Activated naive CD8-positive, alpha-beta T cell treated with anti-CD3 and anti-CD28 coated beads, Interleukin-2, amount 10 ng/mL, durations not matched to agents 7 days and 5 days (primary cell): ENCODE results near the gene DDB1. TPM values are rescaled to one million over a fixed set of nuclear protein-coding genes. Genes with fewer than 3 reads are reported as not detected.

Experiments
- ATAC-seq: fragments of 150-1000 bp; cut with Tn5 transposase; one replicate; pipeline ENCODE4 v1.10.0; 2021; ENCODE audit warnings: low read depth, moderate library complexity
- POLR2A ChIA-PET: fragments of 350-600 bp; sonication (Branson Sonifier 250); formaldehyde crosslinking; loops from one replicate; lab custom pipeline; 2021; ENCODE audit warnings: antibody characterized with exemption; lab: Charles Lee
- DNase-seq: peaks from one replicate; pipeline ENCODE4 v3.0.0; 2021
- H3K27ac Mint-ChIP-seq: one replicate; pipeline ENCODE4 v1.8.0; 2022; ENCODE audit warnings: mild to moderate bottlenecking, mixed read lengths
- H3K27me3 Mint-ChIP-seq: one replicate; pipeline ENCODE4 v1.8.0; 2022; ENCODE audit warnings: mild to moderate bottlenecking, moderate library complexity, mixed read lengths
- H3K36me3 Mint-ChIP-seq: one replicate; pipeline ENCODE4 v1.8.0; 2021; ENCODE audit warnings: mild to moderate bottlenecking, mixed read lengths
- H3K4me1 Mint-ChIP-seq: one replicate; pipeline ENCODE4 v1.8.0; 2021; ENCODE audit warnings: mixed read lengths
- H3K4me3 Mint-ChIP-seq: one replicate; pipeline ENCODE4 v1.8.0; 2022; ENCODE audit warnings: mild to moderate bottlenecking, moderate library complexity, mixed read lengths
- H3K9me3 Mint-ChIP-seq: one replicate; pipeline ENCODE4 v1.8.0; 2021; ENCODE audit warnings: mixed read lengths
- total RNA-seq, 2 experiments: library from RNA; stranded (reverse); gene quantifications; one replicate each; pipeline ENCODE4 v1.2.3, GENCODE V29; 2021

DDB1 gene
- total RNA-seq, 2 experiments from 2014 or later = 168 to 181 TPM

- POLR2A ChIA-PET = interaction anchor here (1.0 to 2.4 kb wide), 10 partner anchors 13 to 135 kb away, joined by 3 to 11 read pairs (median 5); partner anchors contain the start of genes CPSF7, CYB561A3, DDB1 and SDHAF2
- peaks cover 6% of the 10 kb centered on the region for H3K36me3 Mint-ChIP-seq
- peak; percentile 85 for DNase-seq
Measured at GRCh38 chr11:61294717-61295595, 37.9 kb downstream of the DDB1 start, which contains the start of gene VWCE. Gene VWCE, minus strand, starts transcription at chr11:61295316. Its CDS starts 279 bp downstream, at chr11:61295037.

DNA sequence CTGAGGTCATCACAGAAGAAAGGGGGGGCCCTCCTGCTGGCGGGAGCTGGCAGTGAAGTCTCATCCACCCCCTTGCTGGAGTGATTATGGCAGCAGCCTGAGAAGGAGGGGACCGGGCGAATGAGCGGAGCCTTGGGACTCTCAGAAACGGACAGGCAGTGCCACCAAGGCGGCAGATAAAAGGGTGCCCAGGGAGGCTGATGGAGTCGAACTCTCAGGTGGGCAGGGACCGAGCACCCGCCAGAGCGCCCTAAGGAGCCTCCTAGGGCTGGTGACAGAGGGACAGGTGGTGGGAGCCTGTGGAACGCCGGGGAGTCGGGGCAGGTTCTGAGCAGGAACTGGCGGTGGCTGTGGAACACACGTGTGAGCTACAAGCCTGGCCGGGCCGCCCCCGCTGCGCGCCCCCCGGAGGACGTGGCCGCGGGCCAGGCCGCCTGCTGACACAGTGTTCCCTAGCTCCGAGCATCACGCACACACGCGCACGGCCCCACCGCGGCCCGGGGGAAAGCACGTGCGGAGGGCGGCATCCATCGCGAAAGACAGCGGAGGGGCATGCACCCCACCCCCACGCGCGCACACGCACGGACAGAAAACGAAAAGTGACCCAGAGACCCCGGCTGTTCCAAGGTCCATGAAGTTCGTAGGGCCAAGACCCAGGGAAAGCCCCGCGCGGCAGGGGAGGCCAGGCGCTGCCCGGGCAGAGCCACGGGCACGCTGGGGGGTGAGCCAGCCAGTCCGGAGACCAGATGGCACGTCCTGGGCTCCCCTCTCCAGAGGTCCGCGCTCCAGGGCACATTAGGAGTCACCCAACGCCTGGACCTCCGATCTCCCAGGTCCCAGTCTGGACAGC is 38.8 kb downstream of the DDB1 start:
- POLR2A ChIA-PET = interaction anchor here (1.0 to 2.4 kb wide), 7 partner anchors 17 to 136 kb away, joined by 3 to 11 read pairs (median 6); partner anchors contain the start of genes CPSF7, CYB561A3, DDB1 and SDHAF2
- H3K4me1 Mint-ChIP-seq = peaks cover 33% of the 10 kb centered on the region
- DNase-seq = peak; percentile 73

More at GRCh38 chr11:61294717-61295595, 37.9 kb downstream of the DDB1 start, which contains the start of gene VWCE:
- Mint-ChIP-seq H3K4me1 (peaks cover 37% of the 10 kb centered on the region), H3K4me3 (peak within 1 kb of the TSS; percentile 85), H3K27me3 (no peaks in the 10 kb centered on the region), H3K9me3 (no peaks in the 10 kb centered on the region), H3K27ac (peak within 1 kb of the TSS; percentile 81)
- ATAC-seq = peak; percentile 85

GRCh38 chr11:61292356-61292755 is 40.5 kb downstream of the DDB1 start:
- DNase-seq = no peak
- peak overlapping the region; percentile 19 for H3K4me3 Mint-ChIP-seq
- POLR2A ChIA-PET = no interaction called here
- no peaks in the 10 kb centered on the region for H3K27me3 Mint-ChIP-seq
- H3K4me1 Mint-ChIP-seq = peaks cover 16% of the 10 kb centered on the region
- no peak for ATAC-seq
- H3K36me3 Mint-ChIP-seq = peaks cover 2% of the 10 kb centered on the region
- no peaks in the 10 kb centered on the region for H3K9me3 Mint-ChIP-seq
- H3K27ac Mint-ChIP-seq = no peak overlapping the region

More for the DNA sequence above, 38.8 kb downstream of the DDB1 start:
- peak; percentile 62 for ATAC-seq
- Mint-ChIP-seq H3K27me3 (no peaks in the 10 kb centered on the region), H3K27ac (peak overlapping the region; percentile 81), H3K9me3 (no peaks in the 10 kb centered on the region), H3K4me3 (peak overlapping the region; percentile 85), H3K36me3 (peaks cover 4% of the 10 kb centered on the region)

DNA sequence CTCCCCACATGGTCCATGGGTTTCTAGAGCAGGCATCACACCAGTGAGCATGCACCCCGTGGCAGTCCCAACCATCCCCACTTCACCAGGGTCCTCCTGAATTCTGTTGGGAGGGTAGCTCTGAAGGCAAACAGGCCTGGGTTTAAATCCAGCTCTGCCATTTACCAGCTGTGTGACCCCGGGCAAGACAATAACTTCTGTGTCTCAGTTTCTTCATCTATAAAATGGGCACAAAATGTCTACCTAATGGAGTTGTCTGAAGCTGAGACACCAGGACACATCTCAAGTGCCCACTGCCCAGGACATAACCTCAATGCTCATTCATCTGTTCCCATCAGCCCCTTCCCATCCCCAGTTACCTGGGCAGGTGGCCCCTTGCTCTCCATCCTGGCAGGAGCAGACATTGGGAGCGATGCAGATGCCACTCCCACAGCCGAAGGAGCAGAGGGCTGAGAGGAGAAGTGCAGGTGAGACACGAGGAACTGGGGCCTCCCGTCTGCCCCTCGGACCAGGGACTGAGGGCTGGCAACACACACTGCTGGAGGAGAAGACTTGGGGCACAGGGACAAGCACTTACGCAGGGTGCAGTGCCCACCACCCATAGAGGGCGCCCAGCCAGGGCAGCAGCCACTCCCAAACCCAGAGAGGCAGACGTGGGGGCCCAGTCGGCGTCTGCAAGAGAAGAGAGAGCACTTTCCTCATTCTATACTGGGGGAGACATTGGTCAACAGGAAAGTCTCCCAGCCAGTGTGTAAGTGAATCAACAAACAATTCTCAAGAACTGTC is 41.8 kb downstream of the DDB1 start:
- POLR2A ChIA-PET = no interaction called here
- no peak overlapping the region for H3K4me3 Mint-ChIP-seq
- H3K27me3 Mint-ChIP-seq = no peaks in the 10 kb centered on the region
- H3K9me3 Mint-ChIP-seq = no peaks in the 10 kb centered on the region
- no peak overlapping the region for H3K27ac Mint-ChIP-seq
- no peak for DNase-seq
- H3K4me1 Mint-ChIP-seq = peaks cover 10% of the 10 kb centered on the region
- no peaks in the 10 kb centered on the region for H3K36me3 Mint-ChIP-seq
- no peak for ATAC-seq

DNA sequence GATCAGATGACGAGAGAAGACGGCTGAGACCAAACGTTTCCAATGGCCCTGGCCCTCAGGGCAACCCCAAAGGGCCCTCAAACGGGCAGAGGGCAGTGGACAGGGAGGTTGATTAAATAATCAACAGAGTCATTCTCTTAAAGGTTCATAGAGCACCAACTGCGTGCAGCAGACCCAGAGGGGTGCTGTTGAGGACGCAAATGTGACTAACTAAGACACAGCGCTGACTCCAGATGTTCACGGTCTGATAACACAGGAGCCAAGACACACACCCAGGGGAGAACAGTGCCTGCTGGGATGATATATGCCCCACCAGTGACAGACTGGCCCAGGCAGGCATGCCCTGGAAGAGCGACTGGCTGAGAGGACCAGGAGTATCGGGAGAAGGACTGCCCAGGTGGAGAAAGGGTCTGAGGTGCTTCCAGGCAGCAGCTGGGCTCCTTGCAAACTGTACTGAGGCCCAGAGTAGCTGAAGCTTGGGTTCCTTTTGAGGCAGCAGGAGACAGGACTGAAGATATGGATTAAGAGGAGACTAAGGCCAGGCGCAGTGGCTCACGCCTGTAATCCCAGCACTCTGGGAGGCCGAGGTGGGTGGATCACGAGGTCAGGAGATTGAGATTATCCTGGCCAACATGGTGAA is 45.4 kb downstream of the DDB1 start:
- H3K36me3 Mint-ChIP-seq = peaks cover 5% of the 10 kb centered on the region
- POLR2A ChIA-PET = no interaction called here
- no peak for DNase-seq
- ATAC-seq = no peak
- H3K27me3 Mint-ChIP-seq = no peaks in the 10 kb centered on the region
- H3K27ac Mint-ChIP-seq = no peak overlapping the region
- no peaks in the 10 kb centered on the region for H3K4me1 Mint-ChIP-seq
- no peaks in the 10 kb centered on the region for H3K9me3 Mint-ChIP-seq
- no peak overlapping the region for H3K4me3 Mint-ChIP-seq

- ATAC-seq (no peak), DNase-seq (no peak)
- no peaks in the 10 kb centered on the region for H3K9me3 Mint-ChIP-seq
- no peaks in the 10 kb centered on the region for H3K4me1 Mint-ChIP-seq
- H3K36me3 Mint-ChIP-seq = peaks cover 7% of the 10 kb centered on the region
- H3K27ac Mint-ChIP-seq = no peak overlapping the region
- POLR2A ChIA-PET = no interaction called here
- H3K27me3 Mint-ChIP-seq = no peaks in the 10 kb centered on the region
- no peak overlapping the region for H3K4me3 Mint-ChIP-seq
Measured at GRCh38 chr11:61283613-61284012, 49.3 kb downstream of the DDB1 start.

- Mint-ChIP-seq H3K27ac (no peak overlapping the region), H3K4me3 (no peak overlapping the region), H3K27me3 (no peaks in the 10 kb centered on the region), H3K36me3 (peaks cover 7% of the 10 kb centered on the region), H3K4me1 (no peaks in the 10 kb centered on the region), H3K9me3 (no peaks in the 10 kb centered on the region)
- POLR2A ChIA-PET = no interaction called here
- DNase-seq (no peak), ATAC-seq (peak; percentile 44)
Measured at GRCh38 chr11:61281581-61282250, 51.2 kb downstream of the DDB1 start.

- POLR2A ChIA-PET = no interaction called here
- DNase-seq (no peak), ATAC-seq (no peak)
- Mint-ChIP-seq H3K27ac (no peak overlapping the region), H3K4me1 (no peaks in the 10 kb centered on the region), H3K36me3 (peaks cover 7% of the 10 kb centered on the region), H3K9me3 (no peaks in the 10 kb centered on the region), H3K4me3 (no peak overlapping the region), H3K27me3 (no peaks in the 10 kb centered on the region)
Measured at GRCh38 chr11:61280883-61281580, 51.9 kb downstream of the DDB1 start.

GRCh38 chr11:61279934-61280659 is 52.8 kb downstream of the DDB1 start:
- DNase-seq = no peak
- no peaks in the 10 kb centered on the region for H3K27me3 Mint-ChIP-seq
- H3K9me3 Mint-ChIP-seq = no peaks in the 10 kb centered on the region
- ATAC-seq = no peak
- H3K4me1 Mint-ChIP-seq = no peaks in the 10 kb centered on the region
- peaks cover 5% of the 10 kb centered on the region for H3K36me3 Mint-ChIP-seq
- no peak overlapping the region for H3K4me3 Mint-ChIP-seq
- POLR2A ChIA-PET = no interaction called here
- H3K27ac Mint-ChIP-seq = no peak overlapping the region

DNA sequence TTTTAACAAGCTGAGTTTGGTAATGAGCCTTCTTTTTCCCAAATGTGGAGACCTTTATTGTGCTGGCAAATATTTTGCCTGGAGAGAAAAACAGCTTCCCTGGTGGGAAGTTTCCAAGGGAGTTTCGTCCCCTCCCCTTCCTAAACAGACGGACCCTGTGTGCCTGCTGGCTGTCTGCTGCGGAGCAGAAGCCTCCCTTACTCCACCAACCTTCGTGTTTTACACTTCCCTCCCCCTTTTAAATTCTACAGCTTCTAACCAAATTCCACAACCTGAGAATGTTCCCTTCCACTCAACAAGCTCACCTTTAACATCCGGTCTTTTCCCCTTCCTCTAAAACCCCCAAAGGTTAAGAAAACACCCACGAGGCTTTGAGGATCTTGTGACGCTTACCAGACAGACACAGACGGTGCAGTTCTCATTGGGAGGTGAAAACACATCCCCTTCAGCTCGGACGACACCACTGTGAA is 54.9 kb downstream of the DDB1 start:
- H3K36me3 Mint-ChIP-seq = peaks cover 2% of the 10 kb centered on the region
- no peak for ATAC-seq
- no peaks in the 10 kb centered on the region for H3K4me1 Mint-ChIP-seq
- H3K27me3 Mint-ChIP-seq = no peaks in the 10 kb centered on the region
- POLR2A ChIA-PET = no interaction called here
- H3K4me3 Mint-ChIP-seq = no peak overlapping the region
- DNase-seq = no peak
- no peaks in the 10 kb centered on the region for H3K9me3 Mint-ChIP-seq
- peak overlapping the region; percentile 6 for H3K27ac Mint-ChIP-seq
